HG03175 (cell line): ENCODE data around the gene TRAF1.

Experiments
- ATAC-seq: cut with Tn5 transposase; IDR thresholded peaks from one replicate; pipeline ENCODE4 v1.9.1; 2021; ENCODE audit warnings: mild to moderate bottlenecking, moderate library complexity; ENCODE audit not compliant: unreplicated experiment

The TRAF1 gene

GRCh38 chr9:120910643-120911042 is 16.0 kb downstream of the TRAF1 start:
- no peak for ATAC-seq

- ATAC-seq = no peak
Measured at GRCh38 chr9:120909904-120910303, 16.7 kb downstream of the TRAF1 start.

GRCh38 chr9:120905315-120906164 is 21.1 kb downstream of the TRAF1 start:
- ATAC-seq = no peak

- no peak for ATAC-seq
Measured at GRCh38 chr9:120904978-120905301, 21.7 kb downstream of the TRAF1 start.

- ATAC-seq = no peak
Measured at GRCh38 chr9:120904061-120904977, 22.3 kb downstream of the TRAF1 start.

- no peak for ATAC-seq
Measured at GRCh38 chr9:120902569-120903535, 23.7 kb downstream of the TRAF1 start.

GRCh38 chr9:120901755-120902568 is 24.6 kb downstream of the TRAF1 start:
- no peak for ATAC-seq

GRCh38 chr9:120900824-120901223 is 25.8 kb downstream of the TRAF1 start:
- no peak for ATAC-seq

- ATAC-seq = no peak
Measured at GRCh38 chr9:120899490-120900068, 27.0 kb downstream of the TRAF1 start.

GRCh38 chr9:120898396-120898795 is 28.2 kb downstream of the TRAF1 start:
- no peak for ATAC-seq

- no peak for ATAC-seq
Measured at GRCh38 chr9:120895951-120896350, 30.6 kb downstream of the TRAF1 start.

- no peak for ATAC-seq
Measured at GRCh38 chr9:120894321-120895148, 32.1 kb downstream of the TRAF1 start.

- ATAC-seq = no peak
Measured at GRCh38 chr9:120893611-120894307, 32.8 kb downstream of the TRAF1 start.

- ATAC-seq = peak; percentile 77
Measured at GRCh38 chr9:120892748-120893610, 33.6 kb downstream of the TRAF1 start.

GRCh38 chr9:120891884-120892747 is 34.5 kb downstream of the TRAF1 start:
- peak; percentile 36 for ATAC-seq

GRCh38 chr9:120891245-120891883 is 35.2 kb downstream of the TRAF1 start:
- ATAC-seq = no peak
